Neural cell (in vitro differentiated cells): Measurements from ENCODE around the gene DCAF6. TPM values are rescaled to one million over a fixed set of nuclear protein-coding genes. Genes with fewer than 3 reads are reported as not detected.

Experiments
- H2AFZ ChIP-seq: fragments of 200-600, 300-800 bp; sonication (generic), shearing (Covaris generic); 2 replicates; pipeline ENCODE4 v1.6.0; 2014; ENCODE audit warnings: low read depth, mild to moderate bottlenecking, antibody characterized with exemption, low read length, moderate library complexity
- H3F3A ChIP-seq: fragments of 200-600 bp; shearing (Covaris generic); 2 replicates; pipeline ENCODE4 v1.6.1; 2016; ENCODE audit warnings: mild to moderate bottlenecking, moderate library complexity, mixed read lengths, antibody characterized with exemption, low read length; ENCODE audit not compliant: insufficient read depth, poor library complexity, severe bottlenecking
- H3K27ac ChIP-seq: fragments of 200-600, 300-800 bp; sonication (generic), shearing (Covaris generic); 2 replicates; pipeline ENCODE4 v1.5.1; 2014; ENCODE audit warnings: mild to moderate bottlenecking, low read length, moderate library complexity
- H3K27me3 ChIP-seq: fragments of 300-800, 200-600 bp; sonication (generic), shearing (Covaris generic); 2 replicates; pipeline ENCODE4 v1.6.0; 2014; ENCODE audit warnings: mild to moderate bottlenecking, low read depth, low read length, moderate library complexity; ENCODE audit not compliant: insufficient read depth
- H3K36me3 ChIP-seq: fragments of 300-800, 200-600 bp; sonication (generic), shearing (Covaris generic); 2 replicates; pipeline ENCODE4 v1.5.1; 2014; ENCODE audit warnings: mild to moderate bottlenecking, antibody characterized with exemption, low read length, moderate library complexity; ENCODE audit not compliant: insufficient read depth
- H3K4me2 ChIP-seq: fragments of 300-800, 200-600 bp; sonication (generic), shearing (Covaris generic); 2 replicates; pipeline ENCODE4 v1.6.0; 2014; ENCODE audit warnings: mild to moderate bottlenecking, low read length
- H3K4me3 ChIP-seq: fragments of 300-800, 200-600 bp; sonication (generic), shearing (Covaris generic); 2 replicates; pipeline ENCODE4 v1.5.1; 2014; ENCODE audit warnings: mild to moderate bottlenecking, low read length, moderate library complexity
- H3K79me2 ChIP-seq: fragments of 200-600 bp; shearing (Covaris generic); replicated peaks from 2 replicates; pipeline ENCODE4 v1.6.0; 2014; ENCODE audit warnings: mild to moderate bottlenecking, low read length, moderate library complexity; ENCODE audit not compliant: insufficient read depth
- H3K9ac ChIP-seq: fragments of 300-800, 200-600 bp; sonication (generic), shearing (Covaris generic); 2 replicates; pipeline ENCODE4 v1.6.1; 2016; ENCODE audit warnings: mild to moderate bottlenecking, low read length, mixed read lengths
- H3K9me2 ChIP-seq: fragments of 200-600 bp; shearing (Covaris generic); 2 replicates; pipeline ENCODE4 v1.6.1; 2016; ENCODE audit warnings: mild to moderate bottlenecking, low read length, mixed read lengths; ENCODE audit not compliant: insufficient read depth
- H3K9me3 ChIP-seq: fragments of 200-600, 300-800 bp; sonication (generic), shearing (Covaris generic); 2 replicates; pipeline ENCODE4 v1.6.1; 2016; ENCODE audit warnings: mild to moderate bottlenecking, mixed run types, low read length, moderate library complexity, mixed read lengths
- H4K20me1 ChIP-seq: fragments of 200-600 bp; shearing (Covaris generic); 2 replicates; pipeline ENCODE4 v1.6.1; 2016; ENCODE audit warnings: mild to moderate bottlenecking, mixed run types; ENCODE audit not compliant: insufficient read depth
- EP300 ChIP-seq: fragments of 450-650 bp; conservative IDR thresholded peaks from 2 replicates; pipeline ENCODE4 v1.6.1; 2014; ENCODE audit warnings: antibody characterized with exemption, mild to moderate bottlenecking, moderate library complexity; ENCODE audit not compliant: poor library complexity, severe bottlenecking
- EZH2 ChIP-seq: fragments of 200-600, 300-800 bp; shearing (Covaris generic), sonication (generic); IDR thresholded peaks from 2 replicates; pipeline ENCODE4 v1.6.1; 2014; ENCODE audit warnings: antibody characterized with exemption, low read length, borderline replicate concordance, mild to moderate bottlenecking; ENCODE audit not compliant: insufficient read depth, poor library complexity, severe bottlenecking
- MXI1 ChIP-seq: fragments of 450-650 bp; conservative IDR thresholded peaks from 2 replicates; pipeline ENCODE4 v1.6.1; 2014; ENCODE audit warnings: antibody characterized with exemption, mild to moderate bottlenecking; ENCODE audit not compliant: poor library complexity, severe bottlenecking
- POLR2AphosphoS5 ChIP-seq: IDR thresholded peaks from 2 replicates; pipeline ENCODE4 v1.6.1; 2012
- RAD21 ChIP-seq: fragments of 450-650 bp; conservative IDR thresholded peaks from 2 replicates; pipeline ENCODE4 v1.6.1; 2014; ENCODE audit warnings: antibody characterized with exemption, mild to moderate bottlenecking, moderate library complexity
- SMC3 ChIP-seq: fragments of 450-650 bp; conservative IDR thresholded peaks from 2 replicates; pipeline ENCODE4 v1.6.1; 2014; ENCODE audit warnings: antibody characterized with exemption, mild to moderate bottlenecking, moderate library complexity; ENCODE audit not compliant: poor library complexity
- TAF1 ChIP-seq: IDR thresholded peaks from 2 replicates; pipeline ENCODE4 v1.6.1; 2012; ENCODE audit warnings: low read depth
- polyA plus RNA-seq: library from polyadenylated mRNA; depleted of rRNA; stranded (reverse); fragments of >200 nt; gene quantifications from 2 replicates; pipeline ENCODE4 v1.2.3, GENCODE V29; 2014
- TF ChIP-seq, protein P1 (sequence below): fragments of 450-650 bp; IDR thresholded peaks from 2 replicates; pipeline ENCODE4 v1.5.1; 2014; ENCODE audit warnings: antibody characterized with exemption, mild to moderate bottlenecking, moderate library complexity; ENCODE audit not compliant: poor library complexity, severe bottlenecking
- TF ChIP-seq, protein P2 (sequence below): IDR thresholded peaks from 2 replicates; pipeline ENCODE4 v1.6.1; 2012; ENCODE audit warnings: borderline replicate concordance

Gene DCAF6
- polyA plus RNA-seq, 1 donor from 2014 or later, result 44.8 TPM

DNA sequence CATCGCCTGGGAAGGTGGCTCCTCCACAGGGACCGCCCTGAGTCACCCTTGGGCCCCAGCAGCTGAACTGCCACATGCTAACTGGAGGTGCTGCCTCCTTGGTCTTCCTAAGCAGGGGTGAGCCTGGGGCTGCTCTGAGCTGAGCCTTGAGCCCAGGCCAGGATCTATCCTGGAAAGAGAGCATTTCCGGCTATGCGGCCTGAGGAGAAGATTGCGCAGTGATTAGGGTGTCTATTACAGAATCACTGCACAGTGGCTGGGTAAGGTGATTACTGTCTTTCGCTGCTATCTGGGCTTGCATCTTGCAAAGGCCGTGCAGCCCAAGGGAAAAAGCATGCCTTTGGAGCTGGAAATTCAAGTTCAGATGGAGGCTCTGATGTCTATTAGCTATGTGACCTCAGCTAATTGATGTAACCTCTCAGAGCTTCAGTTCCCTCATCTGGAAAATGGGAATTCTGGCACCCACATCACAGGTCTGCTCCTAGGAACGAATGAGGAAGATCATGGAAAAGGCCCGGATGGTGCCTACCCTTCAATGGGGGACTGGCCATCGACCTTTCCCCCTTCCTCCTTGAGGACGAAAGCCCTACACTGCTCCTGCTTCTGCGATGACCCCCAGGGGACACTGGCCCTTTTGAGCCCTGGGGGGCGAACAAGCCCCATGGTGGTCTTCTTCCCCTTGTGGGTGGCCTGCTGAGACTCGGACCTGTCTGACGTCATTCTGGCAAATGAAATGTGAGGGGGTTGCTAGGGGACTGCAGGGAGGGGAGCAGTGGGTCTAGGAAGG, 162.2 kb downstream of the DCAF6 start:
- Histone ChIP-seq H3K27me3 (no peaks in the 10 kb centered on the region), H3K36me3 (peaks cover under 1% of the 10 kb centered on the region), H3K27ac (no peak overlapping the region), H3K9me3 (no peaks in the 10 kb centered on the region), H3K79me2 (no peaks in the 10 kb centered on the region), H4K20me1 (no peaks in the 10 kb centered on the region), H3K9me2 (no peaks in the 10 kb centered on the region), H3F3A (no peaks in the 10 kb centered on the region), H3K9ac (no peak overlapping the region), H3K4me2 (no peak overlapping the region), H2AFZ (no peak overlapping the region), H3K4me3 (no peak overlapping the region)
- TF ChIP-seq MXI1, result no peak
- TF ChIP-seq EZH2, result no peak
- no peak for TF ChIP-seq EP300
- no peak for TF ChIP-seq POLR2AphosphoS5
- no peak for TF ChIP-seq RAD21
- TF ChIP-seq, protein P1, sequence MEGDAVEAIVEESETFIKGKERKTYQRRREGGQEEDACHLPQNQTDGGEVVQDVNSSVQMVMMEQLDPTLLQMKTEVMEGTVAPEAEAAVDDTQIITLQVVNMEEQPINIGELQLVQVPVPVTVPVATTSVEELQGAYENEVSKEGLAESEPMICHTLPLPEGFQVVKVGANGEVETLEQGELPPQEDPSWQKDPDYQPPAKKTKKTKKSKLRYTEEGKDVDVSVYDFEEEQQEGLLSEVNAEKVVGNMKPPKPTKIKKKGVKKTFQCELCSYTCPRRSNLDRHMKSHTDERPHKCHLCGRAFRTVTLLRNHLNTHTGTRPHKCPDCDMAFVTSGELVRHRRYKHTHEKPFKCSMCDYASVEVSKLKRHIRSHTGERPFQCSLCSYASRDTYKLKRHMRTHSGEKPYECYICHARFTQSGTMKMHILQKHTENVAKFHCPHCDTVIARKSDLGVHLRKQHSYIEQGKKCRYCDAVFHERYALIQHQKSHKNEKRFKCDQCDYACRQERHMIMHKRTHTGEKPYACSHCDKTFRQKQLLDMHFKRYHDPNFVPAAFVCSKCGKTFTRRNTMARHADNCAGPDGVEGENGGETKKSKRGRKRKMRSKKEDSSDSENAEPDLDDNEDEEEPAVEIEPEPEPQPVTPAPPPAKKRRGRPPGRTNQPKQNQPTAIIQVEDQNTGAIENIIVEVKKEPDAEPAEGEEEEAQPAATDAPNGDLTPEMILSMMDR, result no peak
- TF ChIP-seq, protein P2, sequence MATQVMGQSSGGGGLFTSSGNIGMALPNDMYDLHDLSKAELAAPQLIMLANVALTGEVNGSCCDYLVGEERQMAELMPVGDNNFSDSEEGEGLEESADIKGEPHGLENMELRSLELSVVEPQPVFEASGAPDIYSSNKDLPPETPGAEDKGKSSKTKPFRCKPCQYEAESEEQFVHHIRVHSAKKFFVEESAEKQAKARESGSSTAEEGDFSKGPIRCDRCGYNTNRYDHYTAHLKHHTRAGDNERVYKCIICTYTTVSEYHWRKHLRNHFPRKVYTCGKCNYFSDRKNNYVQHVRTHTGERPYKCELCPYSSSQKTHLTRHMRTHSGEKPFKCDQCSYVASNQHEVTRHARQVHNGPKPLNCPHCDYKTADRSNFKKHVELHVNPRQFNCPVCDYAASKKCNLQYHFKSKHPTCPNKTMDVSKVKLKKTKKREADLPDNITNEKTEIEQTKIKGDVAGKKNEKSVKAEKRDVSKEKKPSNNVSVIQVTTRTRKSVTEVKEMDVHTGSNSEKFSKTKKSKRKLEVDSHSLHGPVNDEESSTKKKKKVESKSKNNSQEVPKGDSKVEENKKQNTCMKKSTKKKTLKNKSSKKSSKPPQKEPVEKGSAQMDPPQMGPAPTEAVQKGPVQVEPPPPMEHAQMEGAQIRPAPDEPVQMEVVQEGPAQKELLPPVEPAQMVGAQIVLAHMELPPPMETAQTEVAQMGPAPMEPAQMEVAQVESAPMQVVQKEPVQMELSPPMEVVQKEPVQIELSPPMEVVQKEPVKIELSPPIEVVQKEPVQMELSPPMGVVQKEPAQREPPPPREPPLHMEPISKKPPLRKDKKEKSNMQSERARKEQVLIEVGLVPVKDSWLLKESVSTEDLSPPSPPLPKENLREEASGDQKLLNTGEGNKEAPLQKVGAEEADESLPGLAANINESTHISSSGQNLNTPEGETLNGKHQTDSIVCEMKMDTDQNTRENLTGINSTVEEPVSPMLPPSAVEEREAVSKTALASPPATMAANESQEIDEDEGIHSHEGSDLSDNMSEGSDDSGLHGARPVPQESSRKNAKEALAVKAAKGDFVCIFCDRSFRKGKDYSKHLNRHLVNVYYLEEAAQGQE, result no peak
- no peak for TF ChIP-seq TAF1
- no peak for TF ChIP-seq SMC3

DNA sequence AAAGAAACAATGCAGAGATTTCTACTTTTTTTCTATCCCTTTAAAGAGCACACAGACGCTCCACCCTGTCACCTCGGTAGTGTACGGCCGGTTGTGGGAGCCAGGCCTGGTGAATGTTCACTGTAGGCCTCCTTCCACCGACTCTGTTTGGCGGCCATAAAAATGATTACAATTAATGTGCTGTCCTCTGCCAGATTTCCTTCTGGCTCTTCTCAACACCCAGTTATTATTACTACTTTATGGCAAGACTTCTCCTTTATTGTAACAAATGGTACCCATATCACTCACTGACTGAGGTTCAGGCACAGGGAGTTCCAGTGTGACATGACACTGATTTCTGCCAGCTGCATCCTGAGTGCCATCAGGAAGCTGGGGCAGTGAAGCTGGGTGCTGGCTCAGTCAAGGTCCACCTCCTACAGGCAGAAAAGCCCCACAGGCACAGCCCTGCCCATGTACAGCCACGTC, 162.9 kb downstream of the DCAF6 start:
- no peaks in the 10 kb centered on the region for H4K20me1 ChIP-seq
- no peak overlapping the region for H3K9ac ChIP-seq
- TF ChIP-seq POLR2AphosphoS5 (no peak), SMC3 (no peak), TAF1 (no peak)
- TF ChIP-seq, protein P2, result no peak
- no peak overlapping the region for H3K27ac ChIP-seq
- H3K36me3 ChIP-seq, result peaks cover 7% of the 10 kb centered on the region
- no peak overlapping the region for H3K4me2 ChIP-seq
- no peaks in the 10 kb centered on the region for H3F3A ChIP-seq
- no peaks in the 10 kb centered on the region for H3K9me3 ChIP-seq
- no peaks in the 10 kb centered on the region for H3K27me3 ChIP-seq
- no peaks in the 10 kb centered on the region for H3K79me2 ChIP-seq
- H2AFZ ChIP-seq, result no peak overlapping the region
- H3K9me2 ChIP-seq, result no peaks in the 10 kb centered on the region
- H3K4me3 ChIP-seq, result no peak overlapping the region
